Neutrophil (primary cell): ENCODE measurements around the gene TSPAN15.
"Not testable (repeated sequence)": the region's sequence is repeated elsewhere in the genome, so short reads cannot be mapped to it uniquely, and the experiment has no call there.

Experiments
- H3K27ac ChIP-seq: fragments of 200-600 bp; sonication (generic); 2 replicates; pipeline ENCODE4 v1.5.1; 2016; ENCODE audit warnings: mild to moderate bottlenecking, moderate library complexity
- H3K27me3 ChIP-seq: fragments of 200-600 bp; sonication (generic); 2 replicates; pipeline ENCODE4 v1.6.0; 2016; ENCODE audit warnings: mild to moderate bottlenecking
- H3K36me3 ChIP-seq: fragments of 200-600 bp; sonication (generic); 2 replicates; pipeline ENCODE4 v1.5.1; 2017
- H3K4me1 ChIP-seq, 2 experiments: fragments of 200-600 bp in 1 of 2; sonication (generic) in 1 of 2; 1 replicate in 1 of 2; 2 replicates in 1 of 2; pipeline versions ENCODE4 v1.5.1 to v1.6.1; 2013 to 2016; ENCODE audit warnings: low read depth in 1 of 2, low read length in 1 of 2, mild to moderate bottlenecking in 1 of 2, moderate library complexity in 1 of 2; ENCODE audit not compliant: control insufficient read depth in 1 of 2, insufficient read depth in 1 of 2
- H3K4me3 ChIP-seq, 2 experiments: fragments of 200-600 bp in 1 of 2; sonication (generic) in 1 of 2; 1 replicate in 1 of 2; 2 replicates in 1 of 2; pipeline ENCODE4 v1.5.1; 2013 to 2016; ENCODE audit warnings: low read depth in 1 of 2, low read length in 1 of 2, mild to moderate bottlenecking in 1 of 2, moderate library complexity in 1 of 2
- H3K9me3 ChIP-seq: fragments of 200-600 bp; sonication (generic); 2 replicates; pipeline ENCODE4 v1.5.1; 2016
- CTCF ChIP-seq: fragments of 200-600 bp; sonication (generic); IDR thresholded peaks from 2 replicates; pipeline ENCODE4 v1.5.1; 2016; ENCODE audit warnings: antibody characterized with exemption

TSPAN15 gene

GRCh38 chr10:69486922-69487730 is 35.9 kb downstream of the TSPAN15 start:
- H3K27ac ChIP-seq: no peak overlapping the region
- H3K36me3 ChIP-seq: no peaks in the 10 kb centered on the region
- no peak overlapping the region for H3K4me3 ChIP-seq
- TF ChIP-seq CTCF: no peak
- H3K9me3 ChIP-seq: peaks cover 17% of the 10 kb centered on the region
- H3K27me3 ChIP-seq: no peaks in the 10 kb centered on the region
- H3K4me1 ChIP-seq: no peaks in the 10 kb centered on the region

- not testable (repeated sequence) for H3K4me3 ChIP-seq, H3K27me3 ChIP-seq, H3K36me3 ChIP-seq, H3K4me1 ChIP-seq, H3K27ac ChIP-seq
- peaks cover 17% of the 10 kb centered on the region for H3K9me3 ChIP-seq
Measured at GRCh38 chr10:69488149-69488844, 37.0 kb downstream of the TSPAN15 start.

- H3K27me3 ChIP-seq, H3K4me1 ChIP-seq, H3K36me3 ChIP-seq, H3K27ac ChIP-seq, H3K4me3 ChIP-seq: not testable (repeated sequence)
- H3K9me3 ChIP-seq: peaks cover 17% of the 10 kb centered on the region
Measured at GRCh38 chr10:69488856-69489255, 37.6 kb downstream of the TSPAN15 start.

- TF ChIP-seq CTCF: no peak
- H3K27me3 ChIP-seq: no peaks in the 10 kb centered on the region
- peaks cover 17% of the 10 kb centered on the region for H3K9me3 ChIP-seq
- H3K27ac ChIP-seq: no peak overlapping the region
- no peaks in the 10 kb centered on the region for H3K4me1 ChIP-seq
- no peaks in the 10 kb centered on the region for H3K36me3 ChIP-seq
- no peak overlapping the region for H3K4me3 ChIP-seq
Measured at GRCh38 chr10:69489506-69490090, 38.3 kb downstream of the TSPAN15 start.

- H3K4me1 ChIP-seq: no peaks in the 10 kb centered on the region
- H3K27me3 ChIP-seq: no peaks in the 10 kb centered on the region
- H3K27ac ChIP-seq: no peak overlapping the region
- no peak overlapping the region for H3K4me3 ChIP-seq
- no peak for TF ChIP-seq CTCF
- peaks cover 17% of the 10 kb centered on the region for H3K9me3 ChIP-seq
- no peaks in the 10 kb centered on the region for H3K36me3 ChIP-seq
Measured at GRCh38 chr10:69490876-69491275, 39.6 kb downstream of the TSPAN15 start.

GRCh38 chr10:69491611-69492010 is 40.3 kb downstream of the TSPAN15 start:
- no peak for TF ChIP-seq CTCF
- H3K4me1 ChIP-seq: no peaks in the 10 kb centered on the region
- H3K9me3 ChIP-seq: peaks cover 17% of the 10 kb centered on the region
- no peaks in the 10 kb centered on the region for H3K27me3 ChIP-seq
- H3K4me3 ChIP-seq: no peak overlapping the region
- H3K36me3 ChIP-seq: no peaks in the 10 kb centered on the region
- H3K27ac ChIP-seq: no peak overlapping the region
